H1 (cell line): ENCODE results near the gene ZNF140. TPM values are rescaled to one million over a fixed set of nuclear protein-coding genes. Genes with fewer than 3 reads are reported as not detected.
A peak's percentile ranks its signal among the peaks of the same experiment; 100 is the strongest.

ENCODE experiments used
- ASH2L ChIP-seq: fragments of 200-600, 300-600 bp; sonication (generic); IDR thresholded peaks from one replicate; pipeline ENCODE4 v1.7.1; 2017; ENCODE audit warnings: low read length
- ATF2 ChIP-seq: IDR thresholded peaks from 2 replicates; pipeline ENCODE4 v1.6.1; 2012; ENCODE audit warnings: low read length, inconsistent platforms
- BACH1 ChIP-seq: IDR thresholded peaks from 2 replicates; pipeline ENCODE4 v1.6.1; 2012; ENCODE audit warnings: low read length, improper control_type of control experiment
- BRCA1 ChIP-seq: IDR thresholded peaks from 2 replicates; pipeline ENCODE4 v1.6.1; 2012; ENCODE audit warnings: low read depth, low read length, improper control_type of control experiment
- CBX8 ChIP-seq: fragments of 300-800, 300-1000 bp; sonication (generic); IDR thresholded peaks from 2 replicates; pipeline ENCODE4 v1.7.1; 2016; ENCODE audit warnings: low read depth, low read length, borderline replicate concordance
- CTBP2 ChIP-seq: IDR thresholded peaks from 2 replicates; pipeline ENCODE4 v1.7.0; 2011; ENCODE audit warnings: borderline replicate concordance, mild to moderate bottlenecking, moderate library complexity, mixed read lengths, low read length; ENCODE audit not compliant: insufficient read depth, insufficient read length
- EP300 ChIP-seq, 2 experiments: IDR thresholded peaks; 1 replicate in 1 of 2; 2 replicates in 1 of 2; pipeline ENCODE4 v1.6.1; 2011 to 2012; ENCODE audit warnings: low read depth in 2 of 2, low read length in 2 of 2, mild to moderate bottlenecking in 2 of 2, borderline replicate concordance in 1 of 2, inconsistent platforms in 1 of 2, moderate library complexity in 1 of 2
- EZH2 ChIP-seq: fragments of 200-600 bp; sonication (generic); IDR thresholded peaks from 2 replicates; pipeline ENCODE4 v1.7.1; 2012; ENCODE audit warnings: low read depth, mild to moderate bottlenecking, moderate library complexity, low read length, inconsistent platforms; ENCODE audit not compliant: severe bottlenecking
- FOSL1 ChIP-seq: IDR thresholded peaks from 2 replicates; pipeline ENCODE4 v1.6.1; 2011; ENCODE audit warnings: mild to moderate bottlenecking, low read depth, low read length, moderate library complexity; ENCODE audit not compliant: insufficient read depth
- GABPA ChIP-seq: IDR thresholded peaks from 2 replicates; pipeline ENCODE4 v1.6.1; 2011; ENCODE audit warnings: mild to moderate bottlenecking, low read length, moderate library complexity, borderline replicate concordance; ENCODE audit not compliant: insufficient read depth
- HDAC6 ChIP-seq: IDR thresholded peaks from one replicate; pipeline ENCODE4 v1.7.1; 2012; ENCODE audit warnings: low read depth, mild to moderate bottlenecking, inconsistent platforms, low read length, moderate library complexity
- JUND ChIP-seq: IDR thresholded peaks from 2 replicates; pipeline ENCODE4 v1.6.1; 2011; ENCODE audit warnings: mild to moderate bottlenecking, improper control_type of control experiment, low read length
- NANOG ChIP-seq: IDR thresholded peaks from 2 replicates; pipeline ENCODE4 v1.6.1; 2011; ENCODE audit warnings: low read length, low read depth, mild to moderate bottlenecking, inconsistent platforms; ENCODE audit not compliant: insufficient read depth, poor library complexity, severe bottlenecking
- NRF1 ChIP-seq: IDR thresholded peaks from 2 replicates; pipeline ENCODE4 v1.6.1; 2011; ENCODE audit warnings: mild to moderate bottlenecking, low read depth, low read length, improper control_type of control experiment
- POLR2AphosphoS5 ChIP-seq: IDR thresholded peaks from 2 replicates; pipeline ENCODE4 v1.6.1; 2011; ENCODE audit warnings: low read depth, low read length
- RAD21 ChIP-seq, 2 experiments: IDR thresholded peaks in 1 of 2; conservative IDR thresholded peaks in 1 of 2; 2 replicates each; pipeline ENCODE4 v1.6.1; 2011; ENCODE audit warnings: low read depth in 2 of 2, low read length in 2 of 2, improper control_type of control experiment in 1 of 2, inconsistent platforms in 1 of 2, mild to moderate bottlenecking in 1 of 2, moderate library complexity in 1 of 2
- RBBP5 ChIP-seq: IDR thresholded peaks from 2 replicates; pipeline ENCODE4 v1.7.1; 2012; ENCODE audit warnings: low read depth, mild to moderate bottlenecking, inconsistent platforms, low read length, moderate library complexity, borderline replicate concordance
- SAP30 ChIP-seq: fragments of 300-600 bp; sonication (generic); IDR thresholded peaks from 2 replicates; pipeline ENCODE4 v1.7.1; 2012; ENCODE audit warnings: low read length, moderate library complexity, mild to moderate bottlenecking, inconsistent platforms; ENCODE audit not compliant: insufficient read depth, insufficient replicate concordance
- SIRT6 ChIP-seq: IDR thresholded peaks from one replicate; pipeline ENCODE4 v1.7.1; 2012; ENCODE audit warnings: low read length, inconsistent platforms
- SIX5 ChIP-seq: IDR thresholded peaks from 2 replicates; pipeline ENCODE4 v1.6.1; 2011; ENCODE audit warnings: mild to moderate bottlenecking, low read depth, low read length
- SP2 ChIP-seq: IDR thresholded peaks from 2 replicates; pipeline ENCODE4 v1.6.1; 2012; ENCODE audit warnings: mild to moderate bottlenecking, low read length, inconsistent platforms
- SUZ12 ChIP-seq: fragments of 200-600 bp; sonication (generic); IDR thresholded peaks from 2 replicates; pipeline ENCODE4 v1.6.1; 2012; ENCODE audit warnings: mild to moderate bottlenecking, inconsistent platforms, low read length, moderate library complexity, mixed read lengths
- polyA plus RNA-seq, 7 experiments: library from polyadenylated mRNA; depleted of rRNA in 3 of 7; stranded (reverse) in 5 of 7; unstranded in 2 of 7; fragments of >200 nt in 5 of 7; fragments of 200-250 nt in 2 of 7; gene quantifications; 1 replicate in 5 of 7; 2 replicates in 1 of 7; 4 replicates in 1 of 7; pipeline versions ENCODE4 v1.2.1 to v1.2.3, GENCODE V29; 2011 to 2013; ENCODE audit warnings: missing spikeins in 2 of 7, mixed read lengths in 2 of 7
- total RNA-seq: library from RNA; stranded (reverse); fragmentation: NEBNext Ultra II Directional; extraction: Animal tissue kit (Norgen Biotek cat#: 25700); gene quantifications from 2 replicates; pipeline ENCODE4 v1.2.1, GENCODE V29; 2021

ZNF140 gene
- total and polyA plus RNA-seq, 2 of the 8 experiments (the other 6 are each of a cell fraction or from before 2014, with no cell fraction given), result 7.5 to 14.3 TPM

GRCh38 chr12:133080368-133081158 is at the start of gene ZNF140 (continued):
- no peak for TF ChIP-seq GABPA
- no peak for TF ChIP-seq JUND
- peak; percentile 80 for TF ChIP-seq SIX5
- 0 out of 2 replicates have a peak, but pooled peaks have one; percentile 22 for TF ChIP-seq BACH1
- no peak for TF ChIP-seq FOSL1
- peak; percentile 70; the same call in 1 of the 2 replicates for TF ChIP-seq ATF2
- no peak for TF ChIP-seq CTBP2
- no peak for TF ChIP-seq CBX8
- TF ChIP-seq RBBP5, result no peak
- TF ChIP-seq NRF1, result no peak
- peak; percentile 36 to 37; a peak in 3 of 4 replicates for TF ChIP-seq RAD21 (IDR thresholded peaks at IDR 0.05 in 1 of 2, conservative IDR thresholded peaks at IDR 0.05 in 1 of 2; ENCODE audit: low read depth in 2 of 2, low read length in 2 of 2)
- TF ChIP-seq BRCA1, result no peak
- TF ChIP-seq HDAC6, result no peak
- TF ChIP-seq POLR2AphosphoS5, result peak; percentile 90
- TF ChIP-seq EP300 (IDR thresholded peaks at IDR 0.05; ENCODE audit: borderline replicate concordance in 1 of 2, low read depth in 2 of 2, low read length in 2 of 2), result no peak
- peak; percentile 56 for TF ChIP-seq ASH2L
- TF ChIP-seq SAP30, result no peak
- no peak for TF ChIP-seq SP2
- no peak for TF ChIP-seq NANOG
- no peak for TF ChIP-seq EZH2
- no peak for TF ChIP-seq SUZ12
- TF ChIP-seq SIRT6, result no peak
